ENCODE data around the gene LYPD8.
"Not testable (repeated sequence)": the region's sequence is repeated elsewhere in the genome, so short reads cannot be mapped to it uniquely, and the experiment has no call there.

LYPD8 gene

GRCh38 chr1:248755517-248755916 lies at the start of gene LYPD8:
Gene LYPD8, minus strand, starts transcription at chr1:248755759. Its CDS starts 4,678 bp downstream, at chr1:248751081.
- DNase-seq (ENCODE audit: low read depth, low spot score) = no peak
- in situ Hi-C loops (cut with HindIII; ENCODE audit: low sequenced_read_pairs) = no loop called here
- no peak for TF ChIP-seq CTCF (IDR thresholded peaks at IDR 0.05; ENCODE audit: low read depth, low read length)
- no peak within 1 kb of the TSS for H3K4me3 ChIP-seq (ENCODE audit: low read depth, low read length)

- DNase-seq (ENCODE audit: low read depth, low spot score) = no peak
- no peak overlapping the region for H3K4me3 ChIP-seq (ENCODE audit: low read depth, low read length)
- TF ChIP-seq CTCF (IDR thresholded peaks at IDR 0.05; ENCODE audit: low read depth, low read length) = no peak
- in situ Hi-C loops (cut with HindIII; ENCODE audit: low sequenced_read_pairs) = no loop called here
Observed at GRCh38 chr1:248804771-248805681, 49.5 kb upstream of the LYPD8 start.

GRCh38 chr1:248803501-248803900 lies 47.9 kb upstream of the LYPD8 start:
- H3K4me3 ChIP-seq (ENCODE audit: low read depth, low read length); DNase-seq (ENCODE audit: low read depth, low spot score); in situ Hi-C loops (cut with HindIII; ENCODE audit: low sequenced_read_pairs): not testable (repeated sequence)

- in situ Hi-C loops (cut with HindIII; ENCODE audit: low sequenced_read_pairs) = no loop called here
- TF ChIP-seq CTCF (IDR thresholded peaks at IDR 0.05; ENCODE audit: low read depth, low read length) = no peak
- H3K4me3 ChIP-seq (ENCODE audit: low read depth, low read length) = no peak overlapping the region
Observed at GRCh38 chr1:248802454-248802853, 46.9 kb upstream of the LYPD8 start.

GRCh38 chr1:248800459-248800858 lies 44.9 kb upstream of the LYPD8 start:
- no peak for DNase-seq (ENCODE audit: low read depth, low spot score)
- no peak for TF ChIP-seq CTCF (IDR thresholded peaks at IDR 0.05; ENCODE audit: low read depth, low read length)
- no peak overlapping the region for H3K4me3 ChIP-seq (ENCODE audit: low read depth, low read length)
- in situ Hi-C loops (cut with HindIII; ENCODE audit: low sequenced_read_pairs) = no loop called here

More at GRCh38 chr1:248802454-248802853, 46.9 kb upstream of the LYPD8 start:
- no peak for DNase-seq (ENCODE audit: low read depth, low spot score)

GRCh38 chr1:248798791-248799190 lies 43.2 kb upstream of the LYPD8 start:
- DNase-seq (ENCODE audit: low read depth, low spot score) = no peak
- in situ Hi-C loops (cut with HindIII; ENCODE audit: low sequenced_read_pairs) = no loop called here
- H3K4me3 ChIP-seq (ENCODE audit: low read depth, low read length) = no peak overlapping the region
- no peak for TF ChIP-seq CTCF (IDR thresholded peaks at IDR 0.05; ENCODE audit: low read depth, low read length)

- DNase-seq (ENCODE audit: low read depth, low spot score); H3K4me3 ChIP-seq (ENCODE audit: low read depth, low read length); in situ Hi-C loops (cut with HindIII; ENCODE audit: low sequenced_read_pairs): not testable (repeated sequence)
Observed at GRCh38 chr1:248794663-248795062, 39.1 kb upstream of the LYPD8 start.
